Endothelial cell of umbilical vein (primary cell): Measurements from ENCODE around the gene IRF2BP2.
A peak's percentile ranks its signal among the peaks of the same experiment; 100 is the strongest.

Source experiments
- GATA2 ChIP-seq: IDR thresholded peaks from 2 replicates; pipeline ENCODE4 v1.7.0; 2011; ENCODE audit warnings: low read depth, mild to moderate bottlenecking, moderate library complexity, mixed read lengths, low read length; ENCODE audit not compliant: insufficient read length, insufficient read depth
- MAX ChIP-seq: IDR thresholded peaks from 2 replicates; pipeline ENCODE4 v1.6.1; 2011; ENCODE audit not compliant: insufficient read depth, insufficient read length
- POLR2A ChIP-seq: IDR thresholded peaks from 2 replicates; pipeline ENCODE4 v1.6.1; 2012; ENCODE audit warnings: low read depth, mild to moderate bottlenecking, control low read depth, low read length
- POLR2AphosphoS5 ChIP-seq: IDR thresholded peaks from 2 replicates; pipeline ENCODE4 v1.6.1; 2012; ENCODE audit warnings: low read depth, mild to moderate bottlenecking, control low read depth, low read length, moderate library complexity; ENCODE audit not compliant: insufficient read depth
- TF ChIP-seq, protein P1 (sequence below), 2 donors: IDR thresholded peaks; 1 replicate in 1 of 2; 2 replicates in 1 of 2; pipeline ENCODE4 v1.5.1; 2011; ENCODE audit warnings: low read length in 2 of 2, mild to moderate bottlenecking in 2 of 2, moderate library complexity in 2 of 2, control low read depth in 1 of 2, inconsistent platforms in 1 of 2, low read depth in 1 of 2; ENCODE audit not compliant: insufficient read depth in 1 of 2; ENCODE audit errors: extremely low read depth in 1 of 2

GRCh38 chr1:234612352-234613127, 2.6 kb upstream of the IRF2BP2 start:
- TF ChIP-seq, protein P1, sequence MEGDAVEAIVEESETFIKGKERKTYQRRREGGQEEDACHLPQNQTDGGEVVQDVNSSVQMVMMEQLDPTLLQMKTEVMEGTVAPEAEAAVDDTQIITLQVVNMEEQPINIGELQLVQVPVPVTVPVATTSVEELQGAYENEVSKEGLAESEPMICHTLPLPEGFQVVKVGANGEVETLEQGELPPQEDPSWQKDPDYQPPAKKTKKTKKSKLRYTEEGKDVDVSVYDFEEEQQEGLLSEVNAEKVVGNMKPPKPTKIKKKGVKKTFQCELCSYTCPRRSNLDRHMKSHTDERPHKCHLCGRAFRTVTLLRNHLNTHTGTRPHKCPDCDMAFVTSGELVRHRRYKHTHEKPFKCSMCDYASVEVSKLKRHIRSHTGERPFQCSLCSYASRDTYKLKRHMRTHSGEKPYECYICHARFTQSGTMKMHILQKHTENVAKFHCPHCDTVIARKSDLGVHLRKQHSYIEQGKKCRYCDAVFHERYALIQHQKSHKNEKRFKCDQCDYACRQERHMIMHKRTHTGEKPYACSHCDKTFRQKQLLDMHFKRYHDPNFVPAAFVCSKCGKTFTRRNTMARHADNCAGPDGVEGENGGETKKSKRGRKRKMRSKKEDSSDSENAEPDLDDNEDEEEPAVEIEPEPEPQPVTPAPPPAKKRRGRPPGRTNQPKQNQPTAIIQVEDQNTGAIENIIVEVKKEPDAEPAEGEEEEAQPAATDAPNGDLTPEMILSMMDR (IDR thresholded peaks at IDR 0.05; ENCODE audit: extremely low read depth in 1 of 2, insufficient read depth in 1 of 2, low read depth in 1 of 2, low read length in 2 of 2): no peak
- TF ChIP-seq POLR2A (peak; percentile 46), GATA2 (peak; percentile 63), MAX (no peak), POLR2AphosphoS5 (peak; percentile 81)
